Lower leg skin (tissue), 4 donors: ENCODE results near the gene FHAD1. TPM values are rescaled to one million over a fixed set of nuclear protein-coding genes. Genes with fewer than 3 reads are reported as not detected.

Experiments used
- DNase-seq, 2 donors: peaks; one replicate each; pipeline ENCODE4 v3.0.0-alpha.2; 2019; ENCODE audit warnings: low spot score in 2 of 2
- H3K4me3 ChIP-seq: fragments of 200-600 bp; sonication (generic); 2 replicates; pipeline ENCODE4 v1.5.1; 2017; ENCODE audit warnings: mild to moderate bottlenecking, low read depth; ENCODE audit not compliant: poor library complexity, severe bottlenecking
- CTCF ChIP-seq, 3 donors: fragments of 450-650 bp; IDR thresholded peaks; one replicate each; pipeline ENCODE4 v1.5.1; 2016; ENCODE audit warnings: antibody characterized with exemption in 3 of 3, mild to moderate bottlenecking in 3 of 3, moderate library complexity in 2 of 3
- POLR2A ChIP-seq, 2 donors: fragments of 450-650 bp; IDR thresholded peaks; one replicate each; pipeline ENCODE4 v1.6.1; 2016 to 2017; ENCODE audit warnings: antibody characterized with exemption in 2 of 2, mild to moderate bottlenecking in 1 of 2, moderate library complexity in 1 of 2
- WGBS, 2 donors: methylation state at CpG; one replicate each; pipeline ENCODE4 v1.1.5; 2018; 5-methylcytosine and 5-hydroxymethylcytosine counted together
- intact Hi-C: fragments of 100-400 bp; cut with DNase I; formaldehyde crosslinking; loops from one replicate; pipeline ENCODE4 v1.15.0; 2023; ENCODE audit warnings: low total_unique reads
- total RNA-seq, 4 donors: library from RNA; depleted of rRNA; stranded (reverse); fragments of >200 nt; gene quantifications; one replicate each; pipeline ENCODE4 v1.1.0, GENCODE V29; 2016

The FHAD1 gene
- total RNA-seq, 4 donors from 2014 or later = 0.52 to 2.0 TPM; not detected in 2

- H3K4me3 ChIP-seq = no peak overlapping the region
- DNase-seq = no peak
- TF ChIP-seq CTCF (IDR thresholded peaks at IDR 0.05) = no peak
- TF ChIP-seq POLR2A (IDR thresholded peaks at IDR 0.05) = no peak
- intact Hi-C loops = no loop called here
- WGBS, 2 donors = 95 to 98% methylated on average over 5 of the region's 5 CpGs
These were observed 84.2 kb downstream of the FHAD1 start for GRCh38 chr1:15331180-15331579.

DNA sequence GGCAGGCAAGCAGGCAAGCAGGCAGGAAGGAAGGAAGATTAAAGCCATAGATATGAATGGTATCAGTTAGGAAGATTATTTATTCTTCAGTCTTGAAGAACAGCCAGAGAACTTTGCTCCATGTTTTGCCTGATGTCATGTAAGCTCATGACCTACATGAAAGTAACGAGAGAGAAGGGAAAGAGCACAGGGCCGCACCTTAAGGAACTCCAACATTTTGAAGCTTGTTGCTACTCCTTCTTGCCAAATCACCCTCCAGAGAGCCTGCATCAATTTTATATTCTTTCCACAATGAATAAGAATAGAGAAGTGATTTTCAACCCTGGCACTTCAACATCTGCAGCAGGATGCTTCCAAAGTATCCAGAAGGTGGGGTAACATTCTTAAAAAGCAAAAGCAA, 84.7 kb downstream of the FHAD1 start:
- no peak overlapping the region for H3K4me3 ChIP-seq
- DNase-seq = no peak
- 83 to 88% methylated on average over 2 of the region's 2 CpGs for WGBS, 2 donors
- TF ChIP-seq POLR2A (IDR thresholded peaks at IDR 0.05) (no peak), CTCF (IDR thresholded peaks at IDR 0.05) (no peak)
- intact Hi-C loops = no loop called here

DNA sequence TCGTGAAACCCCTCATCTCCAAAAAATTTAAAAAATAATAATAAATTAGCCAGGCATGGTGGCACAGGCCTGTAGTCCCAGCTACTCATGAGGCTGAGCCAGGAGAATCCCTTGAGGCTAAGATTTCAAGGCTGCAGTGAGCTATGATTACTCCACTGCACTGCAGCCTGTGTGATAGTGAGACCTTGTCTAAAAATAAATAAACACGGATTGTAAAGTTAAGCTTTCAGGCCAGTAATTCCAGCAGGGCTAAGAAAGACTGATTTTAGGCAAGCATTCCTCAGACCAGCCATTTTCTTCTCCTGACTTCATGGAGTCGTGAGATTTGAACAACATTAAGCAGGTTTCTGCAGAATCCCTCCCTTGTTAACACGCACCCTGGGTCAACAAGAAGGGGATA, 85.5 kb downstream of the FHAD1 start:
- no peak for DNase-seq
- WGBS, 2 donors = 86% methylated on average over 4 of the region's 4 CpGs
- H3K4me3 ChIP-seq = no peak overlapping the region
- TF ChIP-seq POLR2A (IDR thresholded peaks at IDR 0.05) (no peak), CTCF (IDR thresholded peaks at IDR 0.05) (no peak)
- intact Hi-C loops = no loop called here

DNA sequence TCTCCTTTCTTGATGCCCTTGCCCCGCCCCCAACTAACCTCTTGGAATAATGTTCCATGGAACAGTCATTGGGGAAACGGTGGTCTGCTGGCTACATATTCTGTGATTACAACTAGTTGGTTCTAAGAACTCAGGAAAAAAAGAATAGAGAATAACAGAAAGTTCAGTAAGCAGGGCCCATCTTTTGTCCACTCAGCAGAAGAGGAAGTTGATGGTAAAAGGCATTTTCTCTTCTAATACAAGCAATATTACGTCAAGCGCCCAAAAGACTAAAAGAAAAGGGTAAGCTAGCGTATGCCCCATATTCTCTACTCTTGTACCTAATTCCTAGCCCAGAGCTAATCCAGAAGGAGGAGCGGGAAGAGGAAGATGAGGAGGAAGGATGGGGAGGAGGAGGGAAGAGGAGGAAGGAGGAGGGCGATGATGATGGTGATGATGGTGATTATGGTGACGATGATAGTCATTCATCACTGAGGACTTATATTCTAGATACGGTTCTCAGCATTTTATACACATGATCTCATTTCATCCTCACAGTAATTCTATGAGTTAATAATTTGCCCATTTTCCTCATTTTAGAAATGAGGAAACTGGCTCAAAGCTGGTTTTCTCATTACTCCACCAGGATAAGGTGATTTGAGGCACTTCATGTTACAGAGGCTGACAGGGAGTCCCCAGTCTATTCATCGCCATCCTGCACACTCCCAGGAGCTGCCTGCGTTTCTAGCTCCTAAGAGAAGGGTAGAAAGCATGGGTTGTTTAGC, 86.1 kb downstream of the FHAD1 start:
- WGBS, 2 donors = 87 to 93% methylated on average over 11 of the region's 11 CpGs
- TF ChIP-seq CTCF (IDR thresholded peaks at IDR 0.05) (no peak), POLR2A (IDR thresholded peaks at IDR 0.05) (no peak)
- intact Hi-C loops = no loop called here
- no peak for DNase-seq
- H3K4me3 ChIP-seq = no peak overlapping the region

- no peak overlapping the region for H3K4me3 ChIP-seq
- no peak for TF ChIP-seq POLR2A (IDR thresholded peaks at IDR 0.05)
- no peak for TF ChIP-seq CTCF (IDR thresholded peaks at IDR 0.05)
- no peak for DNase-seq
- 85 to 90% methylated on average over 10 of the region's 10 CpGs for WGBS, 2 donors
- intact Hi-C loops = loop anchor here (5.0 kb wide), 1 partner anchor 42 kb away; no protein-coding TSS in a partner anchor
These were observed 88.0 kb downstream of the FHAD1 start for GRCh38 chr1:15334995-15335394.

DNA sequence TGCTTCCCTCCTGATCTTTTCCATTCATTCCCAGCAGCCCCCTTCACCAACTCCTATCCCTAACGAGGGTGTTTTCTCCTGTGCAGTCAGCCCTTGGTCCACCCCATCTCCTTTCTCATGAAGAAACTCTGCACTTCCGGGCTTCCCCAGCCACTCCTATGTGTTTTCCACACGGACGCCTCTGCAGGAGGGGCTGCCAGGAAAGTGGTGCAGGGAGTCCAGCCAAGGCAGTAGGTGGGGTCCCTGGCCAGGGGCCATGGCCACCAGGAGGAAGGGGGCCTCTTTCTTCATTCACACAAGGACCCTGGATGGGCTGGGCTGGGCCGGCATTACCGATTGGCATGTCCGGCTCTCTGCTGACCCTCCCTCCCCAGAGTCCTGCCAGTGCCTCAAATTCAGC, 89.8 kb downstream of the FHAD1 start:
- 40 to 43% methylated on average over 7 of the region's 7 CpGs for WGBS, 2 donors
- TF ChIP-seq CTCF (IDR thresholded peaks at IDR 0.05) (no peak), POLR2A (IDR thresholded peaks at IDR 0.05) (no peak)
- intact Hi-C loops = loop anchor here (5.0 kb wide), 1 partner anchor 40 kb away; no protein-coding TSS in a partner anchor
- H3K4me3 ChIP-seq = no peak overlapping the region
- no peak for DNase-seq
